NCI-H1436 treated with DMSO at 0.1 percent for 48 hours (cell line): ENCODE results near the gene BCAR3.
A peak's percentile ranks its signal among the peaks of the same experiment; 100 is the strongest.
"Not testable (repeated sequence)": the region's sequence is repeated elsewhere in the genome, so short reads cannot be mapped to it uniquely, and the experiment has no call there.

Source experiments
- DNase-seq: peaks from one replicate; lab custom pipeline; 2025; lab: John Stamatoyannopoulos, UW

Gene BCAR3

DNA sequence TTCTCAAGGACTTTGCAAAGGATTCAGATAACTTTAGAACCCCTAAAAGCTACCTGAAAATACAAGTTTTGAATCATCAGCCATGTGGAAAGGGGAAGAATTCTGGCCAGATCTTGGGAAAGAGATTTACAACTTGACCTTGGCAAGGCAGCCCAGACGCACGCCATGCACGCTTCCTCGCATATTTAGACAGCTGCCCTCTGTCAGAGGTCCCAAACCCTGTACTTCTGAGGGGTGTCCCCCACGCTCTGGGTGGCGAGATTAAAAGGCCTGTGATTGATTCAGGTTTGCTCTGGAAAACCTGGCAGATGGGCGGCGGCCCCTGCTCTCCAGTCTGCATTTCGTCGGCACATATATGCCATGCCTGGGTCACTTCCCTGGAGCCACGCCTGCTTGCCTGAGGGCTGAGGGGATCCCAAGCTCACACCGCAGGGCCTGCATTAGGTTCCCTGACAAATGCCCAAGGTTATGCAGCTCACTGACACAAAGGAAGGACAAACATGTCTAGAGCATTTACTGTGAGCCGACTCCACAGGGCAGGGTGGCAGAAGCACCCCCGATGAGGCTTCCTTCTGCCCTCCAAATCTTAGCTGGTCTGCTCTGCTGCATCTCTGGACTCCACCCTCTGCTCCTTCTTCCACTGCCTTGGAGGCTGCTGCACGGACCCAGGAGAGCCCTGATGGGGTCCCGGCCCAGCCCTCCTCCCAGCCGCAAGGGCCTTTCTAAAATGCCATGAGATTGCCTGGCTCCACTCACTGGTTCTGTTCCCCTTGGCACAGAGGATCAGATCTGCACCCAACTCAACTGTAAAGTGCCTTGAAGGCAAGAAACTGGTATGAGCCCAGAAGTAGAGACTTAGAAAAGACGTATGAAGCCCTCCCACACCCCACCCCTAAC, 103.9 kb downstream of the BCAR3 start:
- DNase-seq, result no peak

DNA sequence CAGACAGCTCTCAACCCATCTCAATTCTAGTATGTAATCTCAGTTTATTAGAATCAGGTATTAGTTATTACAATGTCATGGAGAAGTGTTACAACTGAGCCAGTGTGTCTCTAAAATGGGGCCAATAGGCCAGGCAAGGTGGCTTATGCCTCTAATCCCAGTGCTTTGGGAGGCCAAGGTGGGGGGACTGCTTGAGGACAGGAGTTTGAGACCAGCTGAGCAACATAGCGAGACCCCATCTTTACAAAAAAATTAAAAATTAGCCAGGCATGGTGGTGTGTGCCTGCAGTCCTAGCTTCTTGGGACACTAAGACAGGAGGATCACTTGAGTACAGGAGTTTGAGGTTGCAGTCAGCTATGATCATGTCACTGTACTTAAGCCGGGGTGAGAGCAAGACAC, 104.9 kb downstream of the BCAR3 start:
- no peak for DNase-seq

DNA sequence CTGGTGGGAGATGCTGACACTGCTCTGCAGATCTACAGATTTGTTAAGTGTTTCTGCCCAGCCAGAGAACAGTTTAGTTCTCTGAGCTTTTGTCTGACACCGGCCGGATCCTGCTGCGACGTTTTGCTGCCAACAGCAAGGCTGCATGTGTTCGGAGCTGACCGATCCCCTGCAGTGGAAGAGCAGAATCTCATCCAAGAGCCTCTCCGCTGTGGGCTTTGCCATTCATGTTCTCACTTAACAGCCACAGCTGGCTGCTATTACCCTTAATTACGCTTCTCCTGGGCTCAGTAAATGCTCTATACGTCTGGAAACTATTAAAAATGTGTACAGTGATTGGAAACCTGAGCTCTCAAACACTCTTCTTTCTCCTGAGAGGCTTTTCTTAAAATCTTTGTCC, 105.3 kb downstream of the BCAR3 start:
- peak; percentile 54 for DNase-seq

DNA sequence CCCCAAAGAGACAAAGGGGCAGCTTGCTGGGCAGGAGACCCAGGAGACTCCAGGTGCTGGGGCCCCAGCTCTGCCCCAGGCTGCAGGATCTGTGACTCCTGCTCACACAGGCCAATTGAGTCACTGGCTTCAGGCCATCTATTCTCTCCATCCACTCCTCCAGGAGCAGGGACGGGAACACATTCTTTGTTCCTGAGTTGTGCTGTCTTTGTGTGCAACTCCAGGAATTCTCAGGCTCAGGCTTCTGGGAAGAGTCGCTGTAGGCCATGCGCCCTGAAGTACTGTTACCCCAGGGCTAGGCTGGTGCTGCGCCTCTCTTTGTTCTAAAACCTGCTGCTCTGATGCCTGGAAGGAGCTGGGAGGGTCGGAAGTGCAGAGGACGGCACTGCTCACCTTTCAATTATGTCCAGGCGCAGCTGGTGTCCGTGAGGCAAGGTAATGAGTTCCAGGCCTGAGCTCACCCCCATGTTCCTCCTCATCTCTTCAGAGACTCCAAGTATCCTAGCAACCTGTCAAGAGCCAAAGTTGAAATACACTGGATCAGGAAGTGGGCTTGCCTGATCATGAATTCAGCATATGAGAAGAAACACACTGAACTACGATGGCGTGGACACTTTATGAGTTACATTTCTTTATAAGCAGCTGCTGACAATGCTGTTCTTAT, 105.9 kb downstream of the BCAR3 start:
- no peak for DNase-seq

DNA sequence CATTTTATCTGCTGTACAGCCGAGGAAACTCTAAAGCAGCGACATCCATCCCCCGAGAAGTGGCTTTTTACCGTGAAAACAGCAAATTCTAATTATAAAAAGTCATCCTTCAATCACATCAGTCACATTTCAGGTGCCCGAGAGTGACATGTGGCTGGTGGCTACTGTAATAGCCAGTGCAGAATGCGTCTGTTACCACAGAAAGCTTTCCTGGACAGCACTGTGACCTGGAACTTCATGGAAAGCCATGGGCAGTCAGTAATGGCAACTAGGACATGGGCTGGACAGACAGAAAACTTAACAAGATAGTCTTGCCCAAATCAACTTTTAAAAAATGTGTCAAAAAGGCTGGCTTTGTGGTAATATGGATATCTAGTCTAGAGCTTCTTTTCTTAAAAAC, 106.6 kb downstream of the BCAR3 start:
- no peak for DNase-seq

DNA sequence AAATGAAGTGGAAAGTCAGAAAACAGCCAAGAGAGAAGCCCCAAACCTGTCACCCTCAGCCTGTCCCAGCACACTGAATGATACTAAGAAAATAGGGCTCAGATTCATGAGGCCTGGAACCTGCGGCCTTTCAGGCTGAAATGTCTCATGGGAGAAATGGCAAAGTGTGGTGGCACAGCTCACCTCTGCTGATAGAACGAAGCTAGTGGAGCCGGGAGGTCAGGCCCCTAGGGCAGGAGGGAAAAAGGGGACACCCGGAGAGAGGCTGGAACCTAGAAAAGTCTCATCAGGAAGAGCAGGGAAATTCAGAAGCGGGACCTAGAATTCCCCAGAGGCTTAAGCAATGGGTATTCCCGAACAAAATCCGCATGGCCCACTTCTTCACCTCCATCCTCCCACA, 107.1 kb downstream of the BCAR3 start:
- DNase-seq, result no peak

DNA sequence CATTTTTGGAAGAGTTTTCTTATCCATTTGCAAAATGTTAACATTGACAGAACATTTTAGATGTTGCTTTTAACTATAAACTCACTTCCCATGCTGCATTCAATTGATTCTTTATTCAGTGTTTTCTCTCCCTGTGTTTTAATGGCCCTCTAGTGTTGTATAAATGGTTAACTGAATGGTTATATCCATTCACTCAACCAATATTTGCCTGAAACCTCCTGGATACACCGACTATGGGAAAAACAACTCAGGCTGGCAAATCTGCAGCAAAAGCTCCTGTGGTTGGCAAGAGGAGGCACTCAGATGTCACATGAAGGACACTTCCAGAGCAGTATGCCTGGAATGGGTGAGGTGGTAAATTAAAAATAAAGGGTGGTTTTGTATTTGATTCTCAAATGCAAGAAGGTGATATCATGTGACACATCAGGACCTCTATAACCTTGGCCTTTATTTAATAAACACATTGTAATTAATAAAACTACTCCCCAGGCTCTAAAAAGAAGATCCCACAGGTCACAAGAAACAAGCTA, 107.6 kb downstream of the BCAR3 start:
- DNase-seq, result no peak

DNA sequence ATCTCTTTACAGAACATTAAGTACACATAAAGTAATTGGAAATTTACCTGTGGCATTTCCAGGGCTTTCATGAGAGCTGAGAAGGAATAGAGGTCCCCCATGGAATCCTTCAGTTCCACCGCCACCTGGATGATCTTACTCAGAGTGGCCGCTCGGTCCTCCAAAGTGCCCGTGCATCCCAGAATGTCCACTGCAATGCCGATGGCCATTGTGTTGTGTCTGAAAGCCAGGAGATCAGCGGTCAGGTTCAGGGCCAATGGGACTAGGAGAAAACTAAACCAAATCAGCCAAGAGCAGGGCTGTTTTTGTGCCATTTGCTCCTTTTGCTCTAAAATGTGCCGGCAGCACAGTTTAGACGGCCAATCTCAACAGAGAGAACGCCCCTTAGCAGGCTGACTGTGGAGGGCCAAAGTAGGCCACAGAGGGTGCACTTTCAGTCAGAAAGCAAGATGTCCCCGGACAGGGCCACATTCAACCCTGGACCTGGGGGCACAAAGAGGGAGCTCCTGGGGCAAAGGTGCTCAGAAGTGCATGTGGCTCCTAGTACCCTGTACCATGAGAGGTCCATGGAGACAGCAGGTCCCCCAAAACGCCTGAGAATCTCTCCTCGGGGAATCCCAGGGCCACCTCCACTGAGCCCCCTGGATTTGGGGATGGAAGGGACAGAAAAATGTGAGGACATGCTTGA, 109.9 kb downstream of the BCAR3 start:
- DNase-seq, result no peak

DNA sequence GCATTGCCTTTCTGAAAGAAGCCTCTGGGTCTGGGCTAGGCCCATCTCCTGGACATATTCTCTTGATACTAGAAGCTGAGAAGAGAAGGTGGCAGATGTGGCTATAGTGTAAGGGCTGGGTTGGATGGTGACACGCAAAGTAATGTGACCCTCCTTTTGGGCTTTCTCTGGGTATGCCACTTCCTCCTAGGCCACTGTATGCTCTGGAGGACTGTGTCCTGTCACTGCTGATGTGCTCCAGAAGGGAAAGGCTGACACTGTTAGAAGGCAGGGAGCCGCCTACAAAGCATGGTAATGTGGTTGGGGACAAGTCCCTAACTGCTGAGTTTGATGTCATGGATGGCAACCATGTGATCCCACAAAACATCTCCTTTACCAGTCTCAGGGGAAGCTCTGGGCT, 112.1 kb downstream of the BCAR3 start:
- no peak for DNase-seq

DNA sequence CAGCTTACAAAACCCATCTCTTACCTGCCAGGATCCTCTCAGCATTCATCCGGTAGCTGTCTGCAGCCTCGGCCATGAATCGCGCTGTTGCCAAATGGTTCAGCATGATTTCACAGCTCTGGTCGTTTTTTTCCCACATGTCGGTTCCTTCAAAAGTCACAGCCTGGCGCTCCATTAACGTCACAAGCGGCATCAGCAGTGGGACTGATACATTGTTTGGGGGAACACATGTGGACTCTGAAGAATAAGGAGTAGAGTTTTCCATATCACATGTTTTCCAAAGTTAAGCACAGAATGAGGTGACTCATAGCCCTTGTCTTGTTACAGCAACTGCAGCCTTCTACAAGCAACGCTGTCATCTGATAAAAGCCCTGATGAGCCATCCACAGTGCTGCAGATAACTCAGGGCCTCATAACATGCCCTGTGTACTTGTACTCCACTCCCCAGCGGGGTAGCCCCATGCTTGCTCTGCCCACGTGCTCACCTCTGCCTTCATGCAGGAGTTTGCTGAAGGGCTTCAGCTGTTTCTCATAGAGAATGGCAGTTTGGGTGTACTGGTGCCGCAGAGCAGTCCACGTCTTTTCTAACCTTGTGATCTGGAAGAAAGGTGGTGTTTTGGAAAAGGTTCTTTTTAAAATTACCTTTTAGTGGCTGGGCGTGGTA, 114.2 kb downstream of the BCAR3 start:
- no peak for DNase-seq

DNA sequence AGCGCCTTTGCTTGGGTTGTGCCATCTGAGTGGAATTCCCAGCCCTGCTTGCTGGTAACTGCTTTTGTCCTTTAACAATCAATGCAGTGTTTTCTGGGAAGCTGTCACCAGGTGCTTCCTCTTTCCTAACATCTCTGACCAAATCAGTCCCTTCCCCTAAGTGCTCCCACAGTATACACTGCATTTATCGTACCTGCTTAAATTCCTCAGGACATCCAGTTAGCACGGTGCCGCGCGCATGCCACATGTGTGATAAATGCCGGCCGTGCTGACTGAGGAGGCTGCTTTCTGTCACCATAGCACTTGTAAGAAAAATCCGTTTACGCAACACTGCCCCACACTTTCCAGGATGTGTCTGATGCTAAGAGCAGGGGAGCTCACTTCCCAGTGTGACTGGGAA, 115.4 kb downstream of the BCAR3 start:
- DNase-seq, result no peak

DNA sequence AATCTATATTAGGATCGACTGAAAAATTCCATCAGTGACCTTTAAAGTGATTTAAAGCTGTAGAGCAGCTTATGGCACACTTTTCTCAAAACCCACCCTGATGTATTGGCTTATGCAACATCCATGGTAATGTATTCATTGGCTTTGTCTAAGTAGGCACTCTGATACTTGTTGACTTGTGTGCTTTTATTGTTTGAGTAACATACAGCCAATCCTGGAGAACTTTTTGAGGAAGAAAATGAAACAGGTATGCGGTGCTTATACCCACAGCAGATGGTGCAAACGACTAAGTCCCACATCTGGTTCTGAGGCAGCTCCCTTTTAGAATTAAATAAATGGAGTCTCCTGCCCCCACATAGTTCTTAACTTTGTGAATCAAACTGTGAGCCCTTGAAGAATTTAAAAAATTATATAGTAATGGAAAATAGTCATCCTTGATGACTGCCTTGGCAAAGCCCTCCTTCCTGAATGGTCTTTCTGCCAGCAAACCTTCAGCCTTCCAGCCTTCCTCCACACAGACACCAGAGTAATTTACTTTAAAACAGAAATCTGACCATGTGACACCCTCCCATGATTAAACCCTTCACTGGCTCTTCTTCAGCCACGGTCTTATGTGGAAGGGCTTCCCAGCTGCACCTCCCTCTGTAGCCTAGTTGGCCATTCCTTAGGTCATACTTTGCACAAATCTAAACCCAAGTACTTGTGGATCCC, 116.0 kb downstream of the BCAR3 start:
- no peak for DNase-seq

DNA sequence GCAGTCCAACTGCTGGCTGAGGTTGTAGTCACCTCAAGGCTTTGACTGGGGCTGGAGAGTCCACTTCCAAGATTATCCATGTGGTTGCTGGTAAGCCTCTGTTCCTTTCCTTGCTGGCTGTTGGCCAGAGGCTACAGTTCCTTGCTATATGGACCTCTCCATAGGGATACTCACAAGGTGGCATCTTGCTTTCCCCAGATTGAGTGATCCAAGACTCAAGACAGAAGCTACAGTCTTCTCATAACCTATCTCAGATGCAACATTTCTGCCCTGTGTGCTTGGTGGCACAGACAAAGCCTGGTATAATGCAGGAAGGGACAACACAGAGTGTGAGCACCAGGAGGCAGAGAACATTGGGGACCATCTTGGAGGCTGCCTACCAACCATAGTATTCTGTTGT, 121.9 kb downstream of the BCAR3 start:
- DNase-seq, result no peak

DNA sequence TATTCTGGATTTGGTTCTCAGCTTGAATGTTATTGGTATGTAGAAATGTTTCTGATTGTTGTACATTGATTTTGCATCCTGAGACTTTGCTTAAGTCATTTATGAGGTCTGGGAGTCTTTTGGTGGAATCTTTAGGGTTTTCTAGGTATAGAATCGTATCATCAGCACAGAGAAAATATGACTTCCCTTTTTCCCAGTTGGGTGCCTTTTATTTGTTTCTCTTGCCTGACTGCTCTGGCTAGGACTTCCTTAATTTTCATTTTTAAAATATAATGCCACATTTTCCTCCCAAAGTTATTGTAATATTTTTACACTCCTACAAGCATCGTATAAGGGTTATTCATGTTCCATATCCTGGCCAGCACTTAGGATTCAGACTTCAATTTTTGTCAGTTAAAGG, 122.6 kb downstream of the BCAR3 start:
- no peak for DNase-seq

DNA sequence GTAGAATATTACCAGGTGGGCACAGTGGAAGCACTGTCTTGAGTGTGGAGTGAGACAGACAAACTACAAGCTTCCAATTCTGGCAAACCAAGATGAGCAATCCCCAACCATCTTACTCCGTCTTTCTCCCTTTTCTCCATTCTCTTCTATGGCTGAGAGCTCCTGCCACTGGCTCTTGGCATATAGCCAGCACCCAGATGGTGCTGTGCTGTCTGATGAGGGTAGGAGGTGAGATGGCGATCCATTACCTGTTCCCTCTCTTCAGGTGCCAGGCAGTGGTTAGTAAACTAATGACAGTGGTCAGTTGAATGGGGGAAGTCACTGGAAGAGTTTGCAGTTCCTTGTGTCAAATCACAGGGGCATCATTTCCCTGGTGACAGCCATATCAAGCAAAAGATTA, 125.3 kb downstream of the BCAR3 start:
- no peak for DNase-seq

DNA sequence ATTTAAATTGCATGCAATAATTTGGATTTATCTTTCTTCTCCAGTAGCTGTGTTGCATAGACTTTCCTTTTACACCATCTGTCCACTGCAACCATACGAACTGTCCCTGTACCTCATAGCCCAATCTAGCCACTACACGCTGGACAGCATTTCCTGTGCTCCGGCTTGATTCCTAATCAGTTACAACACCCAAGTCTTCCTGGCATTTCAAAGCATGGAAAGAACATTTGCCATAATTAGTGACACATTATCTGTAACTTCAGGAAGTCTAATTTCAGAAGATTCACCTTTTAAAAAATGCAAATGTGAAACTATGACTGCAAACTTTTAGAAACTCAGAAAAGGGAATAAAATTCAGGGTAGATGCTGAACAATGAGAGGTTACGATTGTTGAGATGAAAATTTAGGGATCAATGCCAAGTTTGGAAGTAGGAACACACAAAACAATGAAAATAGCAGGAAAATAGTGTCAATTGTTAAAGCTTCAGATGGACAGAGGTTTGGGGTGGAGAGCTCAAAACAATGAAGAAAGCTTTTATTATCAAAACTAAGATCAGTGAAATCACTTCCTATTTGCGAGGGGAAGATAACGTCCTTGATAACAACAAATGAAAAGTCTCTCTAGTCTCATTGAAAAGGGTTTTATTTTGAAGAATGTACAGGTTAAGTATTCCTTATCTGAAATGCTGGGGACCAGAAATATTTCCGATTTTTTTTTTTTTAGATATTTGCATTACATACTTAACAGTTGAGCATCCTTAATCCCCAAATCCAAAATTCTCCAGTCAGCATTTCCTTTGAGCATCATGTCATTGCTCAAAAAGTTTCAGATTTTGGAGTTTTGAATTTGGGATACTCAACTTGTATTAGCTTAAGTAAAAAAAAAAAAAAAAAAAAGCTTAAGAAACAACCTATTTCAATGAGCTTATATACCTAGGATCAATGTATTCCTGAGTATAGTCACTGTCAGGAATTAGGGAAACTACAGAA, 126.5 kb downstream of the BCAR3 start:
- DNase-seq, result no peak

DNA sequence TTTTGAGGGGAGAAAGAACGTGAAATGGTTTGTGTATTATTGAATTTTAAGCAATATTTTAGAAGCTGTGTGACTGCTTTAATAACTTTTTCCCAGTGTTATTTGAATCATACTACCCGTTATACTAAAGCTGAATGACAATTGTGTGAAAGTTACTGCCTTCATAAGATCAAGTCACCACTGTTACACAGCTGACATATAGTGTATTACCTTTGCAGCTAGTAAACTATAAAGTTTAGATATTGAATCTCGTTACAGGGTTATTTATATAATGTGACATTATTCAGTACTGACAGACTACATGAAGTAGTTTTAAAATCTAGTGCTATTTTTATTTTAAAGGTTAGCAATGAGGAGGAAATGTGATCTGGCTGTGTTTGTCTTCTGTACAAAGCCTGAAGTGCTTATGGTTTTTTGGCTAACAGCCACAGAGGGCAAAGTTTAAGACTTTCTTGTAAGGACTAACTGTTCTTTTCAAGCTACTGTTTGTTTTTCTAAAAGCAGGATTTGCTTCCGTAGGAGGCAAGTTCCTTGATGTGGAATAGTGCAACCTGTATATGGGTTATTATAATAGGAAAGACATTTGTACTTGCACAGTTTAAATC, 127.6 kb downstream of the BCAR3 start:
- DNase-seq, result not testable (repeated sequence)

DNA sequence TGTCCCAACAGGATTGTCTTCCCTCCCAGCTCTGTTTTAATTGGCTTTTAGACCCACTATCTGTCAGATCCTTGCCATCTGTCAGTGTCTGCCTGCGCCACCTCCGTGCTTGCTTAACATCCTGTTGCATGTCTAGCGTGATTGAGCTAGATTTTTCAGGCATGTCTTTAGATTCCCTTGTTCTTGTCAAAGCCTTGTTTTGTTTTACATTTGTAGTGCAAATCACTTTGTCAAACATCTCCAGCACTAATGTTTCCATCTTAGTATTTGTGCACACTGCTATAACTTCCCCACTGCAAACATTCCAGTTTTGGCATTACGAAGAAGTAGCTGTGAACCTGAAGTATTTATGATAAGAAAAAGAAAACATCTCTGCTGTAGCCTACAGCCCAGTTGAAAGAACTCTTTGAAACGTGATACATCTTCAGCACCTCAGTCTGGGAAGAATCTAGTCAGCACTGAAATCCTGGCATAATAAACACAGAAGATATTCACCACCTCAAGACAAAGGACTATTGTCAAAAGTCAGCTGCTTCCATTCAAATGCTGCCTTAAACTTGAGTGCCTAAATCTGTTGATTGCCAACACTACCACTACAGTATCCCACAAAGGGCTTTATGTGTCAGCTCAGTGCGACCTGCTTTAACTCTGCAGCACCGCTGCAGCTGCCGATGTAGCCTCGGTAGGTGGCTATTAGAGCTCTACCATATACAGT, 128.7 kb downstream of the BCAR3 start:
- DNase-seq, result no peak

DNA sequence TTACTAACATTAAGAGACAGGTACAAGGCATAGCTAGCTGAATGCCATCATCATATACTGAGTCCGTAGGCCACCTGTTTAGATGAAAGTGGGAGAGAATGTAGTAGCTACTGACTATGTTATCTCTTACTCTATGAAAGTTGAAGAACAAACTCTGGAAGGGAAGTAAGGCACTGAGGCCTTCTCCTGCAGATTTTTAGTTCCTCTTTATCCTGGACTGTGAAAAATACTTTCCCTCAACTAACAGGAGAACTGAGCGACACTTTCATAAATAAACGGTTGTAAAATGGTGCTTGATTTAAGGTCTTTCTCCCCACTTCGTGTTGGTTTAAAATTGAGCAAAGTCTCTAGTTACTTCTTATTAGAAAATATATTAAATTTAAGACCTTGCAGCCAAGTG, 131.8 kb downstream of the BCAR3 start:
- DNase-seq, result no peak
